DOHH2 (cell line): ENCODE results near the gene RCOR3.

Experiments used
- H3F3A ChIP-seq: fragments of 200-600 bp; sonication (generic), shearing (Covaris generic); 2 replicates; pipeline ENCODE4 v1.6.0; 2016; ENCODE audit warnings: antibody characterized with exemption, mild to moderate bottlenecking; ENCODE audit not compliant: control insufficient read depth, insufficient read depth
- H3K27ac ChIP-seq: fragments of 200-600 bp; sonication (generic); 2 replicates; pipeline ENCODE4 v1.5.1; 2014; ENCODE audit warnings: low read depth, mild to moderate bottlenecking, low read length, moderate library complexity
- H3K27me3 ChIP-seq: fragments of 200-600 bp; sonication (generic); 2 replicates; pipeline ENCODE4 v1.6.1; 2014; ENCODE audit warnings: mild to moderate bottlenecking, low read length, mixed read lengths; ENCODE audit not compliant: control insufficient read depth
- H3K36me3 ChIP-seq: fragments of 200-600 bp; sonication (generic); 2 replicates; pipeline ENCODE4 v1.6.1; 2014; ENCODE audit warnings: mild to moderate bottlenecking, low read length, moderate library complexity, mixed read lengths; ENCODE audit not compliant: control insufficient read depth
- H3K4me1 ChIP-seq: fragments of 200-600 bp; sonication (generic); 2 replicates; pipeline ENCODE4 v1.6.1; 2014; ENCODE audit warnings: mild to moderate bottlenecking, low read length, mixed read lengths; ENCODE audit not compliant: control insufficient read depth
- H3K4me2 ChIP-seq: fragments of 200-600 bp; sonication (generic); 2 replicates; pipeline ENCODE4 v1.6.0; 2014; ENCODE audit warnings: mild to moderate bottlenecking, low read length, moderate library complexity
- H3K4me3 ChIP-seq: fragments of 200-600 bp; sonication (generic); 2 replicates; pipeline ENCODE4 v1.5.1; 2014; ENCODE audit warnings: mild to moderate bottlenecking, low read length, mixed read lengths
- H3K79me2 ChIP-seq: fragments of 200-600 bp; sonication (generic); 2 replicates; pipeline ENCODE4 v1.6.1; 2014; ENCODE audit warnings: mild to moderate bottlenecking, low read length, mixed read lengths; ENCODE audit not compliant: control insufficient read depth
- H3K9me2 ChIP-seq: fragments of 200-600 bp; sonication (generic); replicated peaks from 2 replicates; pipeline ENCODE4 v1.6.1; 2014; ENCODE audit warnings: mild to moderate bottlenecking, low read length, mixed read lengths; ENCODE audit not compliant: control insufficient read depth
- H3K9me3 ChIP-seq: fragments of 200-600 bp; sonication (generic); 2 replicates; pipeline ENCODE4 v1.6.1; 2014; ENCODE audit warnings: antibody characterized with exemption, low read length, mixed read lengths; ENCODE audit not compliant: control insufficient read depth, insufficient read depth
- H4K20me1 ChIP-seq: fragments of 200-600 bp; sonication (generic); 2 replicates; pipeline ENCODE4 v1.6.0; 2014; ENCODE audit warnings: low read depth, mild to moderate bottlenecking, antibody characterized with exemption, low read length, moderate library complexity; ENCODE audit not compliant: control insufficient read depth, insufficient read depth
- CTCF ChIP-seq: fragments of 200-600 bp; sonication (generic); IDR thresholded peaks from one replicate; pipeline ENCODE4 v1.5.1; 2014; ENCODE audit warnings: antibody characterized with exemption, mild to moderate bottlenecking, low read depth, low read length; ENCODE audit not compliant: poor library complexity, severe bottlenecking
- EZH2phosphoT487 ChIP-seq: fragments of 200-600 bp; sonication (generic); IDR thresholded peaks from 2 replicates; pipeline ENCODE4 v1.6.1; 2017; ENCODE audit warnings: borderline replicate concordance, mild to moderate bottlenecking, antibody characterized with exemption, low read length, moderate library complexity, mixed read lengths

The RCOR3 gene

GRCh38 chr1:211332036-211332616, 73.0 kb downstream of the RCOR3 start:
- Histone ChIP-seq H3F3A (peaks cover 6% of the 10 kb centered on the region; the same call in 1 of the 2 replicates), H3K79me2 (peaks cover 100% of the 10 kb centered on the region), H3K4me2 (peak overlapping the region; percentile 91), H3K9me3 (no peaks in the 10 kb centered on the region), H3K27me3 (no peaks in the 10 kb centered on the region), H3K27ac (peak overlapping the region; percentile 10), H3K4me1 (peaks cover 98% of the 10 kb centered on the region), H3K4me3 (peak overlapping the region; percentile 34), H3K9me2 (no peaks in the 10 kb centered on the region), H3K36me3 (peaks cover 31% of the 10 kb centered on the region), H4K20me1 (peaks cover 12% of the 10 kb centered on the region)
- TF ChIP-seq CTCF (no peak), EZH2phosphoT487 (no peak)

DNA sequence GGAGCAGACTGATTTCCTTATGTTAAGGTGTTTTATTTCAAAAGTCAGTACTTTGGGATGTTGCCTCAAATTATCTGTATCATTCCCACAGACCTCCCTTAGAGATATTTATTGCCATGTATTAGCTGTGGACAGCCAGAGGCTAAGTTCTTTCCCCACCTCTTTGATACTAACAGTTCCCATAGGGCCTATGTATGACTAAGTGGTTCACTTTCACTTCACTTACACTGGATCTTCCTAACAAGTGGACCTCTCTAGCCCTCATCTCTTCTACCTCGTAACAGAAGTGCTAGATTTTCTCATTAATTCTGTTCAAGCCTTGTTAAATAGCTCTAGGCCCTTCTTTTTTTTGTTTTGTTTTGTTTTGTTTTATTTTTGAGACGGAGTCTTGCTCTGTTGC, 73.7 kb downstream of the RCOR3 start:
- Histone ChIP-seq H3K27ac (peak overlapping the region; percentile 10; the same call in 1 of the 2 replicates), H3K36me3 (peaks cover 36% of the 10 kb centered on the region), H3K9me2 (no peaks in the 10 kb centered on the region), H3K4me1 (peaks cover 100% of the 10 kb centered on the region), H3K27me3 (no peaks in the 10 kb centered on the region), H3K79me2 (peaks cover 100% of the 10 kb centered on the region), H3K4me3 (peak overlapping the region; percentile 34), H3F3A (peaks cover 6% of the 10 kb centered on the region; the same call in 1 of the 2 replicates), H3K9me3 (no peaks in the 10 kb centered on the region), H3K4me2 (peak overlapping the region; percentile 91), H4K20me1 (peaks cover 16% of the 10 kb centered on the region)
- no peak for TF ChIP-seq EZH2phosphoT487

DNA sequence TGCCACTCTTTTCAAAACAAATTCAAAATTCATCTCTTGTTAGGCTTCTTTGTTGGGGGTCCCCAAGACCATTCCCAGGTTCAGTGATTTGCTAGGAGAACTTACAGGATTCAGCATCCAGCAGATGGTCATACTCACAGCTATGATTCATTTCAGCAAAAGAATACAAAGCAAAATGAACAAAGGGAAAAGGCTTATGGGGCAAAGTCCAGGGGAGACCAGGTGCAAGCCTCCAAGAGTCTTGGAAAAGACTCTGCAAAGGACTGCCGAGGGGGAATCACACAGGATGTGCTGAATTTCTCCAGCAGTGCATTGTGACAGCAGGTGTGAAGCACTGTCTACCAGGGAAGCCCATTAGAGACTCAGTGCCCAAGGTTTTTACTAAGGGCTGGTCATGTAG, 74.7 kb downstream of the RCOR3 start:
- H3K4me1 ChIP-seq: peaks cover 94% of the 10 kb centered on the region
- peaks cover 41% of the 10 kb centered on the region for H3K36me3 ChIP-seq
- H3K27me3 ChIP-seq: no peaks in the 10 kb centered on the region
- peak overlapping the region; percentile 90 for H3K27ac ChIP-seq
- H3K4me2 ChIP-seq: peak overlapping the region; percentile 90
- no peak for TF ChIP-seq EZH2phosphoT487
- no peak for TF ChIP-seq CTCF
- H3K9me2 ChIP-seq: no peaks in the 10 kb centered on the region
- H3K9me3 ChIP-seq: no peaks in the 10 kb centered on the region
- peaks cover 16% of the 10 kb centered on the region for H4K20me1 ChIP-seq
- peak overlapping the region; percentile 6 for H3K4me3 ChIP-seq
- H3K79me2 ChIP-seq: peaks cover 100% of the 10 kb centered on the region
- H3F3A ChIP-seq: peaks cover 6% of the 10 kb centered on the region; the same call in 1 of the 2 replicates

- H3F3A ChIP-seq: peaks cover 6% of the 10 kb centered on the region; the same call in 1 of the 2 replicates
- peak overlapping the region; percentile 69 for H3K4me3 ChIP-seq
- no peaks in the 10 kb centered on the region for H3K27me3 ChIP-seq
- H3K27ac ChIP-seq: peak overlapping the region; percentile 90
- H3K36me3 ChIP-seq: peaks cover 47% of the 10 kb centered on the region
- peaks cover 100% of the 10 kb centered on the region for H3K79me2 ChIP-seq
- H3K4me2 ChIP-seq: peak overlapping the region; percentile 90
- H3K4me1 ChIP-seq: peaks cover 91% of the 10 kb centered on the region
- H3K9me2 ChIP-seq: no peaks in the 10 kb centered on the region
- TF ChIP-seq CTCF (no peak), EZH2phosphoT487 (no peak)
- H3K9me3 ChIP-seq: no peaks in the 10 kb centered on the region
- peaks cover 16% of the 10 kb centered on the region for H4K20me1 ChIP-seq
Measured at GRCh38 chr1:211334986-211335385, 75.8 kb downstream of the RCOR3 start.
